PFSK-1 (cell line): ENCODE results near the gene SRD5A1.

Source experiments
- POLR2AphosphoS5 ChIP-seq: IDR thresholded peaks from 2 replicates; pipeline ENCODE4 v1.6.1; 2012; ENCODE audit warnings: low read depth, mild to moderate bottlenecking, control low read depth, low read length, moderate library complexity
- SIN3A ChIP-seq: IDR thresholded peaks from 2 replicates; pipeline ENCODE4 v1.6.1; 2012; ENCODE audit warnings: mild to moderate bottlenecking, low read length, moderate library complexity, borderline replicate concordance; ENCODE audit not compliant: insufficient read depth
- TF ChIP-seq, protein P1 (sequence below), 2 experiments: IDR thresholded peaks; 2 replicates each; pipeline versions ENCODE4 v1.6.1 to v1.8.0; 2011 to 2012; ENCODE audit warnings: low read depth in 2 of 2, low read length in 2 of 2, control low read depth in 1 of 2, inconsistent platforms in 1 of 2, mild to moderate bottlenecking in 1 of 2, moderate library complexity in 1 of 2; ENCODE audit not compliant: insufficient read depth in 1 of 2

DNA sequence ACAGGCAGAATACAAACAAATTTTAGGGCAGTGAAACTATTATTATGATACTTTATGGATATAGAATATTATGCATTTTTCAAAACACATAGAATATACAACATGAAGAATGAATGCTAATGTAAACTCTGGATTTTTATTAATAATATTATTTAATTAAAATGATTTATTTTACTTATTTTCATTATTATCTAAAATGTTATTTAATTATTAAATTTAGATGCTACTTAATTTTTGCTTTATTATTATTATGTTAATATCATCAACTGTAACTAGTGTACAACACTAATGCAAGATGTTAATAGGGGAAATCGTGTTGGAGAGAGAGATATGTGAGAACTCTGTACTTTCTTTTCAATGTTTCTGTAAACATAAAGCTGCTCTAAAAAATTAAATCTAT lies 40.7 kb downstream of the SRD5A1 start:
- TF ChIP-seq SIN3A: no peak
- TF ChIP-seq, protein P1, sequence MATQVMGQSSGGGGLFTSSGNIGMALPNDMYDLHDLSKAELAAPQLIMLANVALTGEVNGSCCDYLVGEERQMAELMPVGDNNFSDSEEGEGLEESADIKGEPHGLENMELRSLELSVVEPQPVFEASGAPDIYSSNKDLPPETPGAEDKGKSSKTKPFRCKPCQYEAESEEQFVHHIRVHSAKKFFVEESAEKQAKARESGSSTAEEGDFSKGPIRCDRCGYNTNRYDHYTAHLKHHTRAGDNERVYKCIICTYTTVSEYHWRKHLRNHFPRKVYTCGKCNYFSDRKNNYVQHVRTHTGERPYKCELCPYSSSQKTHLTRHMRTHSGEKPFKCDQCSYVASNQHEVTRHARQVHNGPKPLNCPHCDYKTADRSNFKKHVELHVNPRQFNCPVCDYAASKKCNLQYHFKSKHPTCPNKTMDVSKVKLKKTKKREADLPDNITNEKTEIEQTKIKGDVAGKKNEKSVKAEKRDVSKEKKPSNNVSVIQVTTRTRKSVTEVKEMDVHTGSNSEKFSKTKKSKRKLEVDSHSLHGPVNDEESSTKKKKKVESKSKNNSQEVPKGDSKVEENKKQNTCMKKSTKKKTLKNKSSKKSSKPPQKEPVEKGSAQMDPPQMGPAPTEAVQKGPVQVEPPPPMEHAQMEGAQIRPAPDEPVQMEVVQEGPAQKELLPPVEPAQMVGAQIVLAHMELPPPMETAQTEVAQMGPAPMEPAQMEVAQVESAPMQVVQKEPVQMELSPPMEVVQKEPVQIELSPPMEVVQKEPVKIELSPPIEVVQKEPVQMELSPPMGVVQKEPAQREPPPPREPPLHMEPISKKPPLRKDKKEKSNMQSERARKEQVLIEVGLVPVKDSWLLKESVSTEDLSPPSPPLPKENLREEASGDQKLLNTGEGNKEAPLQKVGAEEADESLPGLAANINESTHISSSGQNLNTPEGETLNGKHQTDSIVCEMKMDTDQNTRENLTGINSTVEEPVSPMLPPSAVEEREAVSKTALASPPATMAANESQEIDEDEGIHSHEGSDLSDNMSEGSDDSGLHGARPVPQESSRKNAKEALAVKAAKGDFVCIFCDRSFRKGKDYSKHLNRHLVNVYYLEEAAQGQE (IDR thresholded peaks at IDR 0.05; ENCODE audit: insufficient read depth in 1 of 2, low read depth in 2 of 2, low read length in 2 of 2): no peak
- no peak for TF ChIP-seq POLR2AphosphoS5
